Endodermal cell (in vitro differentiated cells): ENCODE measurements around the gene QPCT. TPM values are rescaled to one million over a fixed set of nuclear protein-coding genes. Genes with fewer than 3 reads are reported as not detected.
A peak's percentile ranks its signal among the peaks of the same experiment; 100 is the strongest.
"Not testable (repeated sequence)": the region's sequence is repeated elsewhere in the genome, so short reads cannot be mapped to it uniquely, and the experiment has no call there.

ENCODE experiments used
- DNase-seq: peaks from one replicate; pipeline ENCODE4 v3.0.0-alpha.2; 2017
- H3K27ac ChIP-seq: 2 replicates; pipeline ENCODE4 v1.5.1; 2013; ENCODE audit warnings: mild to moderate bottlenecking, low read depth, low read length, moderate library complexity
- H3K27me3 ChIP-seq: 2 replicates; pipeline ENCODE4 v1.6.1; 2013; ENCODE audit warnings: mild to moderate bottlenecking, low read length, moderate library complexity; ENCODE audit not compliant: insufficient read depth, control insufficient read depth, poor library complexity, severe bottlenecking
- H3K36me3 ChIP-seq: 2 replicates; pipeline ENCODE4 v1.7.0; 2013; ENCODE audit warnings: mild to moderate bottlenecking, low read length, moderate library complexity; ENCODE audit not compliant: control insufficient read depth, insufficient read depth
- H3K4me1 ChIP-seq: one replicate; pipeline ENCODE4 v1.7.0; 2013; ENCODE audit warnings: low read length; ENCODE audit not compliant: control insufficient read depth, insufficient read depth
- H3K4me3 ChIP-seq: 2 replicates; pipeline ENCODE4 v1.5.1; 2013; ENCODE audit warnings: mild to moderate bottlenecking, low read length, moderate library complexity
- H3K9ac ChIP-seq: 2 replicates; pipeline ENCODE4 v1.6.1; 2013; ENCODE audit warnings: mild to moderate bottlenecking, low read length, moderate library complexity; ENCODE audit not compliant: poor library complexity, severe bottlenecking; ENCODE audit errors: extremely low read depth
- H3K9me3 ChIP-seq: 2 replicates; pipeline ENCODE4 v1.6.1; 2013; ENCODE audit warnings: mild to moderate bottlenecking, low read length, moderate library complexity; ENCODE audit not compliant: control insufficient read depth
- H3K27ac Mint-ChIP-seq: 2 replicates; pipeline ENCODE4 v1.8.0; 2020; ENCODE audit warnings: mixed read lengths
- H3K27me3 Mint-ChIP-seq: 2 replicates; pipeline ENCODE4 v1.8.0; 2021; ENCODE audit warnings: mild to moderate bottlenecking, mixed read lengths; ENCODE audit not compliant: insufficient read depth
- H3K36me3 Mint-ChIP-seq: 2 replicates; pipeline ENCODE4 v1.8.0; 2020; ENCODE audit warnings: low read depth, mixed read lengths
- H3K4me1 Mint-ChIP-seq: 2 replicates; pipeline ENCODE4 v1.8.0; 2020; ENCODE audit warnings: mixed read lengths
- H3K4me3 Mint-ChIP-seq: 2 replicates; pipeline ENCODE4 v1.8.0; 2020; ENCODE audit warnings: mild to moderate bottlenecking, moderate library complexity, mixed read lengths
- H3K9me3 Mint-ChIP-seq: 2 replicates; pipeline ENCODE4 v1.8.0; 2020; ENCODE audit warnings: mild to moderate bottlenecking, mixed read lengths
- CTCF ChIP-seq: fragments of 200-600 bp; sonication (generic); conservative IDR thresholded peaks from 2 replicates; pipeline ENCODE4 v1.5.0; 2021; ENCODE audit warnings: antibody characterized with exemption, mild to moderate bottlenecking
- WGBS, 2 experiments: methylation state at CpG; one replicate each; pipeline versions ENCODE4 v1.1.5 to v1.1.7; 2013; ENCODE audit warnings: missing lambda C conversion rate in 2 of 2, mixed read lengths in 1 of 2; ENCODE audit not compliant: insufficient coverage in 1 of 2, insufficient read length in 1 of 2; 5-methylcytosine and 5-hydroxymethylcytosine counted together
- total RNA-seq, 2 donors: library from RNA; stranded (reverse); fragmentation: NEBNext Ultra II Directional in 1 of 2; extraction: Animal tissue kit (Norgen Biotek cat#: 25700) in 1 of 2; gene quantifications; 2 replicates in 1 of 2; 3 replicates in 1 of 2; pipeline ENCODE4 v1.2.1, GENCODE V29; 2021

Gene QPCT
- total RNA-seq, 2 donors from 2014 or later = 15.9 to 17.7 TPM

- WGBS, 2 experiments = 91 to 97% methylated on average over 6 of the region's 6 CpGs
- H3K4me1 Mint-ChIP-seq = no peaks in the 10 kb centered on the region
- no peak for TF ChIP-seq CTCF
These were observed 58.2 kb downstream of the QPCT start for GRCh38 chr2:37402636-37403035.

GRCh38 chr2:37405781-37406180, 61.4 kb downstream of the QPCT start:
- 94 to 100% methylated on average over 1 to 2 of the region's 2 CpGs for WGBS, 2 experiments
- H3K27ac ChIP-seq = no peak overlapping the region
- DNase-seq = no peak

More at GRCh38 chr2:37402636-37403035, 58.2 kb downstream of the QPCT start:
- Histone ChIP-seq H3K4me1 (no peaks in the 10 kb centered on the region), H3K27me3 (no peaks in the 10 kb centered on the region), H3K27ac (no peak overlapping the region), H3K9ac (no peak overlapping the region), H3K4me3 (no peak overlapping the region), H3K9me3 (peaks cover 2% of the 10 kb centered on the region), H3K36me3 (peaks cover under 1% of the 10 kb centered on the region)
- Mint-ChIP-seq H3K27ac (no peak overlapping the region), H3K9me3 (peaks cover 3% of the 10 kb centered on the region), H3K4me3 (no peak overlapping the region), H3K36me3 (peaks cover 7% of the 10 kb centered on the region), H3K27me3 (no peaks in the 10 kb centered on the region)
- no peak for DNase-seq

GRCh38 chr2:37412231-37412630, 67.8 kb downstream of the QPCT start:
- Mint-ChIP-seq H3K27me3 (peaks cover 2% of the 10 kb centered on the region), H3K9me3 (peaks cover 14% of the 10 kb centered on the region), H3K36me3 (peaks cover 10% of the 10 kb centered on the region), H3K4me3 (no peak overlapping the region), H3K4me1 (peaks cover 30% of the 10 kb centered on the region), H3K27ac (no peak overlapping the region)
- peaks cover 8% of the 10 kb centered on the region for H3K36me3 ChIP-seq
- WGBS, 2 experiments = 76 to 80% methylated on average over 1 to 6 of the region's 6 CpGs
- no peaks in the 10 kb centered on the region for H3K27me3 ChIP-seq
- H3K27ac ChIP-seq = no peak overlapping the region
- no peak for TF ChIP-seq CTCF
- H3K4me1 ChIP-seq = peaks cover 4% of the 10 kb centered on the region
- H3K9me3 ChIP-seq = peaks cover 35% of the 10 kb centered on the region
- H3K9ac ChIP-seq = no peak overlapping the region
- no peak overlapping the region for H3K4me3 ChIP-seq
- DNase-seq = peak; percentile 66

More at GRCh38 chr2:37405781-37406180, 61.4 kb downstream of the QPCT start:
- no peak for TF ChIP-seq CTCF
- H3K36me3 ChIP-seq = peaks cover 8% of the 10 kb centered on the region
- H3K9ac ChIP-seq = no peak overlapping the region
- no peaks in the 10 kb centered on the region for H3K4me1 ChIP-seq
- Mint-ChIP-seq H3K27ac (no peak overlapping the region), H3K4me3 (no peak overlapping the region), H3K36me3 (peaks cover 13% of the 10 kb centered on the region), H3K4me1 (no peaks in the 10 kb centered on the region), H3K27me3 (peaks cover 2% of the 10 kb centered on the region), H3K9me3 (peaks cover 7% of the 10 kb centered on the region)
- no peaks in the 10 kb centered on the region for H3K27me3 ChIP-seq
- peaks cover 16% of the 10 kb centered on the region for H3K9me3 ChIP-seq
- H3K4me3 ChIP-seq = no peak overlapping the region

- peaks cover 22% of the 10 kb centered on the region for H3K9me3 ChIP-seq
- H3K36me3 Mint-ChIP-seq, H3K27me3 ChIP-seq, H3K4me3 ChIP-seq, H3K27ac ChIP-seq, H3K27ac Mint-ChIP-seq, H3K9ac ChIP-seq, H3K4me3 Mint-ChIP-seq, H3K27me3 Mint-ChIP-seq, DNase-seq, H3K4me1 ChIP-seq, H3K36me3 ChIP-seq: not testable (repeated sequence)
- 90 to 93% methylated on average over 2 to 4 of the region's 4 CpGs for WGBS, 2 experiments
- peaks cover 30% of the 10 kb centered on the region for H3K4me1 Mint-ChIP-seq
- H3K9me3 Mint-ChIP-seq = peaks cover 12% of the 10 kb centered on the region
These were observed 69.6 kb downstream of the QPCT start for GRCh38 chr2:37413911-37414469.
